ENCODE data around the gene STRA6.

GRCh38 chr15:74213858-74214284 lies 11.3 kb upstream of the STRA6 start:
- TF ChIP-seq FOXA1 (IDR thresholded peaks at IDR 0.05) (no peak), SP1 (IDR thresholded peaks at IDR 0.05) (no peak), ZNF384 (IDR thresholded peaks at IDR 0.05) (no peak), FOXK2 (IDR thresholded peaks at IDR 0.05) (no peak), CTBP1 (IDR thresholded peaks at IDR 0.05; ENCODE audit: borderline replicate concordance) (no peak), HDGF (IDR thresholded peaks at IDR 0.05; ENCODE audit: borderline replicate concordance) (no peak), TARDBP (IDR thresholded peaks at IDR 0.05) (no peak)
